ENCODE results near the gene SH3BGRL2.

- TF ChIP-seq CTCF (IDR thresholded peaks at IDR 0.05; ENCODE audit: low read length) = no peak
- no peak for TF ChIP-seq EZH2phosphoT487 (IDR thresholded peaks at IDR 0.05; ENCODE audit: low read length)
Observed at GRCh38 chr6:79694623-79695343, 63.7 kb downstream of the SH3BGRL2 start.

Measured in MM.1S (cell line).